ENCODE data around the gene XG.
"Not testable (repeated sequence)": the region's sequence is repeated elsewhere in the genome, so short reads cannot be mapped to it uniquely, and the experiment has no call there.

XG gene

GRCh38 chrX:2733286-2733685 is 18.6 kb upstream of the XG start:
- no peak for DNase-seq (ENCODE audit: low spot score)

GRCh38 chrX:2735270-2735669 is 16.6 kb upstream of the XG start:
- DNase-seq (ENCODE audit: low spot score), result no peak

GRCh38 chrX:2740672-2741071 is 11.2 kb upstream of the XG start:
- DNase-seq (ENCODE audit: low spot score), result no peak

GRCh38 chrX:2741386-2741785 is 10.5 kb upstream of the XG start:
- no peak for DNase-seq (ENCODE audit: low spot score)

- not testable (repeated sequence) for DNase-seq (ENCODE audit: low spot score)
These were observed 5.6 kb upstream of the XG start for GRCh38 chrX:2746250-2746649.

- no peak for DNase-seq (ENCODE audit: low spot score)
These were observed 3.5 kb upstream of the XG start for GRCh38 chrX:2748171-2748814.

- no peak for DNase-seq (ENCODE audit: low spot score)
These were observed 3.0 kb upstream of the XG start for GRCh38 chrX:2748815-2749188.

- DNase-seq (ENCODE audit: low spot score), result no peak
These were observed 549 bp upstream of the XG start for GRCh38 chrX:2751291-2751690.

GRCh38 chrX:2752441-2752840 is 601 bp downstream of the XG start:
- DNase-seq (ENCODE audit: low spot score), result not testable (repeated sequence)

- not testable (repeated sequence) for DNase-seq (ENCODE audit: low spot score)
These were observed 3.4 kb downstream of the XG start for GRCh38 chrX:2755163-2755715.

- no peak for DNase-seq (ENCODE audit: low spot score)
These were observed 4.7 kb downstream of the XG start for GRCh38 chrX:2756548-2756947.

GRCh38 chrX:2761246-2761645 is 9.4 kb downstream of the XG start:
- no peak for DNase-seq (ENCODE audit: low spot score)

GRCh38 chrX:2762671-2763070 is 10.8 kb downstream of the XG start:
- peak; percentile 33 for DNase-seq (ENCODE audit: low spot score)

GRCh38 chrX:2764766-2765548 is 13.1 kb downstream of the XG start:
- not testable (repeated sequence) for DNase-seq (ENCODE audit: low spot score)

GRCh38 chrX:2765549-2765830 is 13.7 kb downstream of the XG start:
- no peak for DNase-seq (ENCODE audit: low spot score)

GRCh38 chrX:2766906-2767305 is 15.1 kb downstream of the XG start:
- DNase-seq (ENCODE audit: low spot score), result no peak

- DNase-seq (ENCODE audit: low spot score), result no peak
These were observed 16.0 kb downstream of the XG start for GRCh38 chrX:2767631-2768455.

- DNase-seq (ENCODE audit: low spot score), result no peak
These were observed 17.8 kb downstream of the XG start for GRCh38 chrX:2769615-2770014.

- DNase-seq (ENCODE audit: low spot score), result not testable (repeated sequence)
These were observed 21.6 kb downstream of the XG start for GRCh38 chrX:2773166-2774055.

- no peak for DNase-seq (ENCODE audit: low spot score)
These were observed 22.2 kb downstream of the XG start for GRCh38 chrX:2774057-2774456.

- DNase-seq (ENCODE audit: low spot score), result no peak
These were observed 22.9 kb downstream of the XG start for GRCh38 chrX:2774776-2775175.
